Suprapubic skin (tissue), 4 donors: ENCODE measurements around the gene ARID4B.

Source experiments
- CTCF ChIP-seq, 2 donors: fragments of 200-600 bp in 1 of 2; fragments of 450-650 bp in 1 of 2; sonication (generic) in 1 of 2; IDR thresholded peaks; one replicate each; pipeline ENCODE4 v1.5.1; 2016 to 2019; ENCODE audit warnings: antibody characterized with exemption in 2 of 2, mild to moderate bottlenecking in 1 of 2, moderate library complexity in 1 of 2
- POLR2A ChIP-seq, 2 donors: fragments of 450-650 bp; IDR thresholded peaks; one replicate each; pipeline ENCODE4 v1.6.1; 2017; ENCODE audit warnings: antibody characterized with exemption in 2 of 2, mild to moderate bottlenecking in 2 of 2, moderate library complexity in 2 of 2
- POLR2AphosphoS5 ChIP-seq, 3 donors: sonication (generic); formaldehyde crosslinking; IDR thresholded peaks; one replicate each; pipeline ENCODE4 v1.6.1; 2017; ENCODE audit warnings: antibody characterized with exemption in 3 of 3

- TF ChIP-seq CTCF (IDR thresholded peaks at IDR 0.05) (no peak), POLR2AphosphoS5 (IDR thresholded peaks at IDR 0.05) (no peak), POLR2A (IDR thresholded peaks at IDR 0.05) (no peak)
Measured at GRCh38 chr1:235358899-235359298, 30.9 kb upstream of the ARID4B start.
